Inflammatory macrophage treated with lipopolysaccharide for 1 hour (primary cell): Measurements from ENCODE around the gene FOXN3.
"Not testable (repeated sequence)": the region's sequence is repeated elsewhere in the genome, so short reads cannot be mapped to it uniquely, and the experiment has no call there.

Experiments
- DNase-seq, 2 donors: peaks; one replicate each; pipeline ENCODE4 v3.0.0-alpha.2; 2020 to 2022

The FOXN3 gene

DNA sequence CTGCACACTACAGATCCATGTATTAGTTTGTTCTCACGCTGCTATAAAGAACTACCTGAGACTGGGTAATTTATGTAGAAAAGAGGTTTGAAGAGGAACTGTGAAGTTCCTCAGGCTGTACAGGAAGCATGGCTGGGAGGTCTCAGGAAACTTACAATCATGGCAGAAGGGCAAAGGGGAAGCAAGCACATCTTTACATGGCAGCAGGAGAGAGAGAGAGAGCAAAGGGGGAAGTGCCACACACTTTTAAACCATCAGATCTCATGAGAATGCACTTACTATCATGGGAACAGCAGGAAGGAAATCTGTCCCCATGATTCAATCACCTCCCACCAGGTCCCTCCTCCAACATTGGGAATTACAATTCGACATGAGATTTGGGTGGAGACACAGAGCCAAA, 265.3 kb downstream of the FOXN3 start:
- not testable (repeated sequence) for DNase-seq

DNA sequence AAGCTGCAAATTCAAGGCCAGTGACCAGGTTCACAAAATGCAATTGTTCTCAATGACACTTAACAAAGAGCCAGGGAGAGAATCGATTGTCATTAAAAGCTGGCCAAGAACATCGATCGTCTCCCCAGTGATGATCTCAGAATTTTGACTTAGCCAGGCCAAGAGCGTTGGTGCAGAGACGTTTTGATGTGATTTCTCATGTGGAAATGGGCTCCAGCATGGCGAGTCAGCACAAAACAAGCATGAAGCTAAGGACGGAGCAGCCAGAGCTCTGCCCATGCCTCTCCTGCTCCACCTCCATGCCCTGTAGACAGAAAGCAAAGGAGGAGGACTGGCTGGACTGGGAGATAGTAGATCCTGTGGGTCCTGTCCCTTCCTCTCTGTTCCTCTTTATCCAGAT, 270.8 kb downstream of the FOXN3 start:
- no peak for DNase-seq

DNA sequence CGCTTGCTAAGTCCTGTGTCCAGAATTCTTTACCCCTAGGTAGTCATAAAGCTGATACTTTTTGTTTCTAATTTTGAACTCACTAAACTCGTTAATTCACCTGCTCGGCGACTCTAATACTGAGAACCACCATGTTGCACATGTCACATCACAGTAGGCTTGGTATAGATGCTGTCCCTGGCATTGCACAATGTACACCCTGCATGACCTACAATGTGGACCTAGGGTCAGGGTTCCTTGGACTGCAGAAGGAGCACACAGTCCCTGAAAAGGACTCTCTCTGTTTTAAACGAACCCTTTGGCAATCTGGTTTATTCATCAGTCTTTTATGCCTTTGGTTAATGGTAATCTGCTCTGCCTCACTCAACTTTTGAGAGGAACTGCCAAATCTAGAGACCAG, 272.4 kb downstream of the FOXN3 start:
- no peak for DNase-seq

DNA sequence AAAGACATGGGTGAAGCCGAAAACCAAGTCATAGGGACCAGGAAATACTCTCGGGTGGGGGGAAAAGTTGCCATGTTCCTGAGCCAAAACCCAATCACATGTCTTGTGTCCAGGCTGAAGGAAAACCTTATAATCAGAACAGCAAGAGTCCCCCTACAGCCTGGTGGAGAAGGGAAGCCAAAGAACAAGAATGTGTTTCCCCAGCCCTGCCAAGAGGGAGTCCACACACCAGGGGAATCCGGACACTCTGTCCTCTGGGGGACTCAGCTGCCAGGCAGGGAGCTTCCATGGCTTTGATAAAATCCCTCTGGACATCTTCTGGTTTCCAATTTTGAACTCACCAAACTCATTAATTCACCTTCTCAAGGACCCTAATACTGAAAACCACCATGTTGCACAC, 273.0 kb downstream of the FOXN3 start:
- no peak for DNase-seq

DNA sequence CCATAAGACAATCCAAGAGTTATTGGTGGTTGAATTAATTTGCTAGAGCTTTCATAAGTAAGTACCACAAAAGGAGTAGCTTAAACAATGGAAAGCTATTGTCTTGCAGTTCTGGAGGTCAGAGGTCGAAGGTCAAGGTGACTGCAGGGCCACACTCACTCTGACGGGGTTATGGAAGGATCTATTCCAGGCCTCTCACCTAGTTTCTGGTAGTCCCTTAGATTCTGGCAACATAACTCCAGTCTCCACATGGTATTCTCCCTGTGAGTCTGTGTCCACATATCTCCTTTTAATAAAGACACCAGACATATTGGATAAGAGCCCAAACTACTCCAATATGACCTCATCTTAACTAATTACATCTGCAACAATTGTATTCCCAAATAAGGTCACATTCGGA, 273.4 kb downstream of the FOXN3 start:
- no peak for DNase-seq

DNA sequence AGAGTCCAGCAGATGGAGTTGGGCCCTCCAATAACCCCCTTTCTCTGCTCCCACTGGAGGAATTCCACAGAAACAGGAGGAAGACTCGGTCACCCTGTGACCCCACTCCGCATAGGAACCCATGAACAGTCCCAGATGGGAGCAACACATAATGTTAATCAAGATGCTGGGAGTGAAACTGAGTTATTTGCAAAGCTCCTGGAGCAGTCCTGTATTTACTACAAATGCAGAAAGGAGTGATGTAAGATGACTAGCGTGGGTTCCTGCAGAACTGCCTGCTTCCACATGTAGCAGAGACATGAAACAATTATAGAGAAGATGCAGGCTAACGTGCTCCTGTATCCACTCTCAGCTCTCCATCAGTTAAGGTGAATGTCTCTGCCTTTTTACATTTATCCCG, 274.7 kb downstream of the FOXN3 start:
- DNase-seq, result no peak

DNA sequence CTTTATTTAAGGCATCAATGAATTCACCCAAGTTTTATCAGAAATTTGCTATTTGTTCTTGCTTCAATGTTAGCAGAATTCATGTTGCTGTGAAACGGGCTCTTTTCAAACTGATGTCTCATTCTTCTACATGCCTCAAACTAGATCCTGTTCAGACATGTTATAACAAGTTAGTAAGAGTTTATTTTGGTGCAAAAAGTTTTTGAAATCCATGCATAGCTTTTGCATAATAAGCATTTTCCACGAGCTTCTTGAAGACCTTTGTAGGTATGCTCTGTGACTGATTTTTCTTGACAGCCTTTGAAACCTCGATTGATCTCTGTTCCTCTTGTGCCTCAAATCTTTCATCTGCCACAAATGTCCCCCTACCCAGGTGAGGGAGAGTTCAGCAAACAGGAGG, 275.2 kb downstream of the FOXN3 start:
- no peak for DNase-seq

DNA sequence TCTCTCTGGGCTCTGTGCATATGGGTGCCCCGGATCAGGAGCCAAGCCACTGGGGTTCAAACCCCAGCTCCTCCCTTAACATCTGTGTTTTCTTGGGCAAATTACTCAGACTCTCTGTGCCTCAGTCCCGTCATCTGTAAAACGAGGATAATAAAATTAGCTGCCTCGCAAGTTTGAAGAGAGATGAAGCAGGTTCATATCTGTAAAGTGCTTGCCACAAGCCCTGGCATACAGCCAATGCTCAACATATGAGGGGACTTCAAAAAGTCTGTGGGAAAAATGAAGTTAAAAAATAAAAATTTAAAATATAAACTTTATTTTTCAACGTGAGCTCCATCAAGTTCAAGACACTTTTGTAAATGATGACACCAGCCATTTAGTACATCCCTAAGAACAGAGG, 276.7 kb downstream of the FOXN3 start:
- DNase-seq, result no peak

DNA sequence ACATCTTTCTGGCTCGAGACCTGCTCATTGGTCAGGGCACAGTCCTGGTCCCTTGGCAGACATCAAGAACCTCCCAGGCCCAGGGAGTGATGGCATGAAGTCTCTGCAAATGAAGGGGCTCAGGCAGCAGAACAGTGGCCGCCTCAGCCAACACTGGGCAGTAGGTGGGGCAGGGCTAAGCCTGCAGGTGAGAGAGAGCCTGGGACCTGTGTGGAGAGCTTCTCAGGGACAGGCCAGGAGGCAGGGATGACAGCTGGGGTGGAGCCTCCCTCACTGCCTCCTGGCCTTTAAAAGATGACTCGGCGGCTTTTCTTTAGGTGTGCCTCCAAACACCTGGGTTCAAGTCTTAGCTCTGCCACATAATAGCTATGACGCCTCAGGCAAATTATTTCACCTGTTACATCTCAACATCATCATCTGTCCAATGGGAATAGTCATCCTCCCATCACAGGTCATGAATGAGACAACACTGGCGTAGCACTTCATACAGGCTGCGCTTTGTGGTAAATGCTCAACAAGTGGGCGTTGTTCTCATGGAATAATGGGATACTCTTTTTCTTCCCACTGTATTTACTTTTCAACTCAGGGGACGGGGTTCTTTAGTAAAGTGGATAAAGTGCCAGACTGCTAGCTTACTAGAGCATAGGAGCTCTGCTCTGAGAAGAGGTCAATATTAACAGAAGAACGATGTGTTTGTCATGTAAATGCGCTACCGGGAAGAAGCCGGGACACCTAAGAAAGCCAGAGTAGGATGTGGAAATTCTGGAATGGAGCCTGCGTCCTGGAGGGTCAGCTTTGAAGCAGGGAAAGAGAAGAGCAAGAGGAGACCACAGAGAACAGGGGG, 277.4 kb downstream of the FOXN3 start:
- DNase-seq, result no peak

DNA sequence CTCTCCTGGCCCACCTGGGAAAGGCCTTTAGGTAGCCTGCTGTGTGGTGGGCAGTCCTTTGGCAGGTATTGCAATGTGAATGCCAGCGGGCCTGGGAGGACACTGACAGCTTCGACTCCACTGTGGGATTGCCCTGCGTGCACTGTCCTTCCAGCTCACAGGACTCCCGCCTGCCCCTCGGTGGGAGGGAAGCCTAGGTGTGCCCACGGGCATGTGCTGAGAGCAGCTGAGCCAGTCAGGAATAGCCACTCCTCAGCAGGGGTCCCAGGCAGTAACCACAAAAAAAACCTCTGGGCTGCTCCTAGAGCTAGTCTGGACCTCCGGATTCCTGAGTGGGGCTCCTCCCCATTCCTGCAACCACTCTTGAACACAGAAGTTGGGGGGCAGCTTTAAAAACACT, 278.2 kb downstream of the FOXN3 start:
- DNase-seq, result no peak

DNA sequence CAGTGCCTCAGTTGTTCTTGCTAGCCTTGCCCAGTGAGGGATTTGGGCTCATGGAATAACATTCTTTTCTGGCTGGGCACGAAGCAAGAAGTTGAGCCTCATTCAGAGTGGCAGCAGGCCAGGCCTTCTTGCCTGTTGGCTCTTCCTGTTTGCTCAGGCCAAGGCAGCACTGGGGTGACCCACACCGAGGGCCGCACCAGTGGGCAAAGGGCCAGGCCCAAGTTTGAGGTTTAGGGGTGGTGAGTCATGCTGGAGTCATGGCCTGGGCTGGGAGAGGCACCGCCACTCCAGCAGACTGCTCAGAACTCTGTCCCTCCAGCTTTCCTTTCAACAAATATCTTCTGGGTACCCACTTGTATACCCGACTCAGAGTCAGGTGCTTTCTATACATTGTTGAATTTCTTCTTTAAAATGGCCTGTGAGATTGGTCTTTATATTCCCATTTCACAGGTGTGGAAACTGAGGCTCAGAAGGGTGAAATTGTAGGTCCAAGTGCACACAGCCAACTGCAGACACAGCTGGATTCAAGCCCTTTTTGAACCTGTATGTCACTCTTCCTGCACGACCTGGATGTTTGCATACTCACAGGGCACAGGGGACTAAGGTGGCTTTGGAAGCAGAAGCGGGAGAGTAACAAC, 279.4 kb downstream of the FOXN3 start:
- peak; percentile 59 to 63 for DNase-seq

DNA sequence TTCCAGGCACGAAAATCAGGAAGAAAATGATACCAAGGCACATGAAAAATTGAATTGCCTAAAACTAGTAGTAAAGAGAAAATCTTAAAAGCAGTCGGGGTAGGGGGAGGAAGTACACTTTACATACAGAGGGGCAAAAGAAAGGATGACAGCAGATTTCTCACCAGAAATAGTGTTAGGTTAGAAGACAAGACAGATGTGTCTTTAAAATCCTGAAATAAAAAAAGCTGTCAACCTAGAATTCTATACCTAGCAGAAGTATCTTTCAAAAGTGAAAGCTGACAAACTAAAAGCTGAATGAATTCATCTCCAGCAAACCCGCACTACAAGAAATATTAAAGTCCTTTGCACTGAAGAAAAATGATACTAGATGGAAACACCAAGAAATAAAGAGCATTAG, 280.4 kb downstream of the FOXN3 start:
- no peak for DNase-seq

DNA sequence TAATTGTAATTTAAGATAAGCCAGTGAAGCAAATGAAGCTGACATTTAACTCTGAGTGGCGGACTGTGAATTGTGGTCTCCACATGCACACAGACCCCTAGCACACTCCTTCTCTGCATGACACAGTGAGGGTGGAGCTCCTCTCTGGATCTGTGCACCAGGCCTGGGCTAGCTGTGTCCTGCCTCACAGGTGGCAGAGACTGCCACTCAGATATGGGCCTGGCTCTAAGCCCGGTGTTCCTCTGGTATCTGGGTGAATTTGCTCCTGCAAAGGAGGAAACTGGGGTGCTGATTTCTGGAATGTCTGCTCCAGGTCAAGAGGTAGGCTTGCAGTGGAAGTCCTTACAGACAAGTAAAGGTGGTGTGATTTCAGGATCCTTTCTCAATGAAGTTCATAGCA, 282.4 kb downstream of the FOXN3 start:
- DNase-seq, result no peak

DNA sequence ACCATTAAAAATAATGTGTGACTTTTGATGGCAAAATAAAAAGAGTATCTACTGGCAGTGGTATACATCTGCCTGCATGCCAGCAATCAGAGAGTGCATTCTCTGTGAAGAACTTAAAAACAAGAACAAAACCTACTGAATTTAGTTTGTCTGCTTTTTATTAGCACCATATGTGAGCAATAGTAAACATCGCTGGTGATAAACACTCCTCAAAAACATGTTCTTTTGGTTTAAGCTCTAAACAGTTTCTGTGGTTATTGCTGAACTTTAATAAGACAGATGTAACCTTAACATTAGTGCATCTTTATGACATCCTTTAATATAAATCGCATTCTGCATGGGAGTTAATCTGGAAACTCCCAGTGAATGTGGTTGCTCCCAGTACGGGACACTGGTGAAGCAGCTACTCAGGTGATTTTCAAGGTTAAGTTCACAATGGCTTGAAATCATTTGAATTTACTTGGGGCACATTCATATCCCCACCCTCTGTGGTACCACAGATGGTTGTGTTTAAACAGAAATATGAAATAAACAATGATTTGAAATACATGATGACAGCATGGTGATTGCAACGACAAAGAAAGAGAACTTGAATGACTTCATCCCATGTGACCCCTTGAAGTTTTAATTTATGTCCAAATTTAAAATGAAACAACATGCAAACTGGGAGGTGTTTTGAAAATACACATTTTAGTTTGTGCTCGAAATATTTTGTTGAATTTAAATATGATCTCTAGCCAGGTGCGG, 285.9 kb downstream of the FOXN3 start:
- peak; percentile 2 to 10 for DNase-seq

DNA sequence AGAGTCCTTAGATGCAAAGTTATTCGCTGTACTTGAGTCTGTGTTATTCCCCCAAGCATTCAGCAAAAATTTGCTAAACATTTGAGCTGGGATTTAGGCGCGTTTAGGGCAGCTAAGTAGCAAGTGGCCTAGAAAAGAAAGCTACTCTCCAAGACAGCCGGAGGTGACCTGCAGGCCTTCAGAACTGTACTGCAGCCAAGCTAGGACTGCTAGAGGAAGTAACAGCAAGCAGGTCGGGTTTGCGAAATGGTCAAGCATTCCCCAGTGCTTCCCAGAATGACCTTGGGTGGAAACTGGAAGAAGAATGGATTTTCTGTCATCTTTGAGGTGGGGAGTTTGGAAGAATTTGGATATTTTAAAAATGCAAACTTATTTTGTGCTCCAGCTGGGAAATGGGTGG, 287.5 kb downstream of the FOXN3 start:
- no peak for DNase-seq

DNA sequence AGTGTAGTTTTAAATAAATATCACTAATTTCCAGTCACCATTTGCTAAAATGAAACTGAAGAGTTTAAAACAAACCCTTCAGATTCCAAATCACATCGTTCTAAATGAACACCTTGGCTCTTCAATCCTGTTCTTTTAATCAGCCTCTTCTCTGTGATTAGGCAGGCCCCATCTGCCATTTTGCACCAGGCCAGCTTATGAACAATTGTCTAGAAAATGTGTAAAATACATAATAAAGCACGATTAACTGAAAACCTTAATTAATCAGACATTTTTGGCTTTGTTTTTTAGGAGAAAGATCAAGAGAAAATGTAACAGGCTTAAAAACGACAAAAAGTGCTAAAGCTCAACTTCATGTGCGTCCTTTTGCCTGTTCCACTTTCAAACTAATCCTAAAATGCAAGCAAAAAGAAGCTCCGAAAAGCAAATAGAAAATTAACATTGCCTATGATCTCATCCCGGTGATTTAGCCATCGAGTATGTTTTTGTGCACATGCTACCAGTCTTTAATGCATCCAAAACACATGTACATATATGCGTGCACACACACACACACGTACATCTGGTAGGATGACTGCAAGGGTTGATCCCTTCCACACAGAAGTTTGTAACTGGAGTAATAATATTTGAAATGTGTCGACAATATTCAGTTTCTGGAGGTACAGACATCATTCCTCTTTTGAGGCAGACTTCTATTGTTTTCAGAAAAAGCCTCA, 288.6 kb downstream of the FOXN3 start:
- no peak for DNase-seq

DNA sequence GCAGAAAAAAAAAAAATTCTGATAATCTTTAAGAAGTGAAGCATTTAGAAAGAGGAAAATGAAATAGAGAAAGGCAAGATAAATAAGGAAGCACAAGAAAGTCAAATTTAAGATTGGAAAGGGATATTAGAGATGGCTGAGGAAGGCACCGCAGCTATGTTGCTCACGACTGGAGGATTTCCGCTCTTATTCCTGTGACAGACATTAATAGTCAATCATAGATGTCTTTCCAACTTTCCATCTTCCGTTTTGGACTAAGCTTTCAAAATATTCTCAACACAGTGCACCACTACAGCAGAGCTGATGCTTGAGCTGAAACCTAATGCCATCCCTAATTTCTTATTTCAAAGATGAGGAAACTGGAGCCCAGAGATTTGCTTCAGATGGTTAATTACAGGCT, 290.6 kb downstream of the FOXN3 start:
- DNase-seq, result no peak

DNA sequence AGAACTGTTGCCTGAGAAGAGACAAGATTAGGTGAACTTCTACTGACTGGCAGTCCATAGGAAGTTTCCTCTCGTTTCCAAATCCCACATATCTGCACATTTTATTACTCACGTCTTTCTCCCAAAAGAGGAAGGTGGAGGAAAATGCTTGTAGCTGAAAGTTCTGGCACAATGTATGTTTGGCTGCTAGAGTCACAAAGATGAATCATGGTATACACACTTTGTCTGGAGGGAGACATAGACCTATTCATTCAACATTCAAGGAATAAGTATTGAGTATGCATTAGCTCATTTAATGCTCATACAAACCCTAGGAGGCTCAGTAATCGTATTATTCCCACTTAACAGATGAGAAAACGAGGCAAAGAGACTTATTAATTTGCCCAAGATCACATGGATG, 291.8 kb downstream of the FOXN3 start:
- DNase-seq, result no peak

DNA sequence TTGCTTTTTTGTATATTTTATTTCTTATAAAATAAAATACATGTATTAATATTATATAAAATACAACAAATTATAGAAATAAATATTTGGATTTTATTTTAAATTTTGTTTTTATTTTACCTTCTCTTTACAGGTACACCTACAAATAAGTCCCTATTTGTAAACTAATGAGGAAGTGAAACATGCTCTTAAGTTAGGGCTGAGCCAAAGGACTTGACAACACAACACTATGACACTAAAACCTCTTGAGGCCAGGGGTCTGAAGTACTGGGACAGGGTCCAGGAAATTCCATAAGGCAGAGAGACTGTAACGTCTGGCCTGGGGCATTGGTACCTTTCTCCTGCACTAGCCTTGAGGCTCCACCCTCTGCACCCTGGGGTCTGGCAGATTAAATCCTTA, 293.2 kb downstream of the FOXN3 start:
- no peak for DNase-seq

DNA sequence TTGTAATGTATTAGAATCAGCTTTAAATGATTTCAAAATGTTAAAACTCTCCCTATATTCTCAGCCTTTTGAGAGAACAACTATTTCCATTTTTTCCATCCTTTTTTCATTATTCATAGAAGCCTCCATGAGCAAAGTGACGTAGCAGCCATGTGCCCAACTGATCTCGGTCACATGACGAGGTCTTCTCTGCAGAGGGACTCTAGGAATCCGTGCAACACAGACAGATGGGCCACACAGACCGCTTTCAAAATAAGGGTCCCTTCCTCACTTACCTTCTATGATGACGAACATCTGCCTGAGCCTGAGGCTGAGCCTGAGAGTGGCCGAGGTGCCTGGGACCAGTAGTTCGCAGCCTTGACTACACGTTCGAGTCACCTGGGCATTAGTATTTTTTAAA, 293.8 kb downstream of the FOXN3 start:
- no peak for DNase-seq

DNA sequence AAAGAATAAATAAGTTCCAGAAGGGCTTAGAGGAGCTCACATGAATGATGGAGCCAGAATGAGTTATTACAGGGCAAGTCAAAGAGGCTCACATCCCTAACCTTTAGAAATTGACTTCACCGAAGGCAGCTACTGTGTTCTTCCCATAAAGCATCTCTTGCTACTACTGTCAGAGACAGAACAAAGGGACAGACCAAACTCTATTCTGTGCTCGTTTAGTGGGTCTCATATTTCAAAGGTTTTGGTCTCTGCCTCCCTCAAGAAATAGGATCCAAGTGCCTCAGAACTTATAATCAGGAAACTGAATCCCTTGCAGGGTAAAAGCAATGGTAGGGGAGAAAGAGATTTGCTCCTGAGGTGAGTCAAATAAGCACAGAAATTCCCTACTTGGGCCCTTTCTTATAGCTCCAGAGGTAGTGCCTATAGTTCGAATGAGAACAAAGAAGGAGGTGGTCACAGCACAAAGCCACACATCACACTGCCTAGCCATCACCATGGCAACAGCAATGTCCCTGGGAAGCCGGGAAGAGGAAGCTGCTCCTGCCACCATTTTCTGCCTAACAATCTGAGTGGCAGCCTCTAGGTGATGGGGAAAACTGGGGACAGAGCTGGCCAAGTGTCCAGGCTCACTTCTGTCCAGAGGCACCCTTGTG, 294.9 kb downstream of the FOXN3 start:
- DNase-seq, result no peak

DNA sequence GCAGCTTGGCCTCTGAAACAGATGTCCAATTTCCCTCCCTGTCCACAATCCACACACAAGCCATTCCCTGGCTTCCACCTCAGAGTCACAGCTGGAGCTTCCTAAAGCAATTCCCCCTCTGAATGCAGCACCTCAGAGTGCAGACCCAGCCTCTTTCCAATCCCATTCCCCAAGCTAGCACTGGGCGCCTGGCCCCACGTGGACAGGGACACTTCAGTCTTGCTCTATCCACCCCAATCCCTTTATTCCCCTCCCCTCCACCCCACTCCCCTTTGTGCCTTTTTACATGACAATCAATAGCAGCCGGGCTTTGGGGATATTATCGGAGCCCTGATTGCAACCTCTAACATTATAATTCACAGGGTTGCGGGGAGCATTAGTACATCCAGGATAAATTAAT, 300.0 kb downstream of the FOXN3 start:
- DNase-seq, result no peak

DNA sequence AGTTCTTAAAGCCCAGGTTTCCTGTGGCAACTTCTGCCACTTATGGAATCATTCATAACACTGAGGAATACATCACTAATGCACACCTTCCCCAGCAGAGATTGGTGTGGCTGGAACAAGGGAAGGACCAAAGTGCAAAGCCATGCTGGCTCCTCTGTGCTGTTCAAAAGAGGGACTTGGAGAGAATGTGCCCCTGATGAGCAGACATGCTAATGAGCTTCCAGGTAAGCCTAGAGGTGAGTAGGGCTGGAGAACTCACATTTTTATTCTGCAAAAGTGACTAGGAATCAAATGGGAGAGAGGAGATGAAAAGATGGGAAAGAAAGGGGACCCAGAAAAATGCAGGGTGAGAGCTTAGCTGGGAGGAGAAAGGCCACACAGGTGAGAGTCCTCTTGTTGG, 302.9 kb downstream of the FOXN3 start:
- DNase-seq, result no peak
